Hematopoietic multipotent progenitor cell treated with erythropoietin and hydrocortisone succinate and interleukin-3 and kit ligand, for 6 days (in vitro differentiated cells): Measurements from ENCODE around the gene POLE.

Source experiments
- DNase-seq: peaks from one replicate; pipeline ENCODE4 v3.0.0-alpha.2; 2015

The POLE gene

GRCh38 chr12:132624910-132625630 is 62.1 kb downstream of the POLE start:
- DNase-seq, result no peak

- DNase-seq, result no peak
Measured at GRCh38 chr12:132624186-132624855, 62.8 kb downstream of the POLE start.

GRCh38 chr12:132623072-132623869 is 63.9 kb downstream of the POLE start:
- no peak for DNase-seq

GRCh38 chr12:132622437-132623071 is 64.6 kb downstream of the POLE start:
- no peak for DNase-seq

- DNase-seq, result no peak
Measured at GRCh38 chr12:132621657-132622435, 65.3 kb downstream of the POLE start.

- DNase-seq, result peak; percentile 12
Measured at GRCh38 chr12:132620899-132621656, 66.1 kb downstream of the POLE start.

GRCh38 chr12:132620113-132620898 is 66.8 kb downstream of the POLE start:
- DNase-seq, result peak; percentile 12

- no peak for DNase-seq
Measured at GRCh38 chr12:132619386-132620112, 67.6 kb downstream of the POLE start.

- DNase-seq, result no peak
Measured at GRCh38 chr12:132619071-132619385, 68.1 kb downstream of the POLE start.

- no peak for DNase-seq
Measured at GRCh38 chr12:132618683-132619043, 68.5 kb downstream of the POLE start, which contains the start of gene P2RX2. Gene P2RX2 (plus strand): TSS chr12:132618776. CDS start chr12:132618817, 41 bp downstream.

- DNase-seq, result no peak
Measured at GRCh38 chr12:132617822-132618682, 69.1 kb downstream of the POLE start.

- no peak for DNase-seq
Measured at GRCh38 chr12:132617135-132617701, 69.9 kb downstream of the POLE start.

- DNase-seq, result no peak
Measured at GRCh38 chr12:132615579-132616038, 71.5 kb downstream of the POLE start.

- peak; percentile 90 for DNase-seq
Measured at GRCh38 chr12:132614861-132615578, 72.1 kb downstream of the POLE start.

GRCh38 chr12:132614029-132614428 is 73.1 kb downstream of the POLE start:
- DNase-seq, result no peak

- DNase-seq, result no peak
Measured at GRCh38 chr12:132611620-132612019, 75.5 kb downstream of the POLE start.

- no peak for DNase-seq
Measured at GRCh38 chr12:132610866-132611602, 76.1 kb downstream of the POLE start.
